Activated gamma-delta T cell (primary cell): Measurements from ENCODE around the gene TNFRSF1A.
A peak's percentile ranks its signal among the peaks of the same experiment; 100 is the strongest.

Source experiments
- DNase-seq: peaks from one replicate; lab custom pipeline; 2025; lab: John Stamatoyannopoulos, UW

The TNFRSF1A gene

DNA sequence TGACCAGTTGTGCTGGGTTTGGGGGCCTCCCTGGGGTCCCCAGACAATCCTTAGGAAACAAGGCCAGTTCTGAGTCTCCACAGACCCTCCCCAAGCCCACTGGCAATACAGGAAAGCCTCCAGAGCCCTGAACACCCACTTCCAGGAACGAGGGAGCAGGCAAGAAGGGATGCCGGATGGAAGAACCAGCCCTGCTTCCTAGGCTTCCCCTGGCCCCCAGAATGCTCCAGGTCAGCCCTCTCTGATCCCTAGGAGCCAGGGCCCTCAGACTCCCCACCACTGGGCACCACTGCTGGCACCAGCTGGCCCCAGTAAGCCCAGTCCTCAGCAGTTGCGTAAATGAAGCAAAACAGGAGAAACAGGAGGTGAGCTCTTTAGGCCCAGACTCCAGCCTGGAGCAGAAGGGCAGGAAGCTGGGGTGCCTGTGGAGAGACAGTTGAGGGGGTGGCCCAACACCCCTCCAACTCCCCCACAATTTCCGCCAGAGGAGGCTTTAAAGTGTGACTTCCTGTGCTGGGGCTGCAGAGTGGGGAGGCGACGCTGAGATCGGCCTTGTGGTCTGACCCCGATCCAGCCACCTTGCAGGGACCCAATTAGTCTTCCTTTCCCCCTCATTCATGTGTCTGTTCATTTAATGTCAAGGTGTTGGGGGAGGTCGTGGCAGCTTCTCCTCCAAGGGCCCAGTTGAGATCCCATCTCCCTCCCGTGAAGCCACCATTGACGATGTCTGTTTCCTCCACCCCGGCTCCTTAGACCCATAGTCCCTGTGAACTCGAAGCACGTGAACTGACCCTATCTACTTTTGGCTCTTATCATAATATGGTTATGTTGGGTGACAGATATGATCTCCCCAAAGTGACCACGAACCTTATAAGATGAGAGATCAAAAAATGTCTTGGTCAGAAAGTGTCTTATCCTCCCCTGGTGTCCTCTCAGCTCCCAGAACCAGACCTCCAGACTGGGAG is 4.7 kb downstream of the TNFRSF1A start:
- DNase-seq = peak; percentile 50

DNA sequence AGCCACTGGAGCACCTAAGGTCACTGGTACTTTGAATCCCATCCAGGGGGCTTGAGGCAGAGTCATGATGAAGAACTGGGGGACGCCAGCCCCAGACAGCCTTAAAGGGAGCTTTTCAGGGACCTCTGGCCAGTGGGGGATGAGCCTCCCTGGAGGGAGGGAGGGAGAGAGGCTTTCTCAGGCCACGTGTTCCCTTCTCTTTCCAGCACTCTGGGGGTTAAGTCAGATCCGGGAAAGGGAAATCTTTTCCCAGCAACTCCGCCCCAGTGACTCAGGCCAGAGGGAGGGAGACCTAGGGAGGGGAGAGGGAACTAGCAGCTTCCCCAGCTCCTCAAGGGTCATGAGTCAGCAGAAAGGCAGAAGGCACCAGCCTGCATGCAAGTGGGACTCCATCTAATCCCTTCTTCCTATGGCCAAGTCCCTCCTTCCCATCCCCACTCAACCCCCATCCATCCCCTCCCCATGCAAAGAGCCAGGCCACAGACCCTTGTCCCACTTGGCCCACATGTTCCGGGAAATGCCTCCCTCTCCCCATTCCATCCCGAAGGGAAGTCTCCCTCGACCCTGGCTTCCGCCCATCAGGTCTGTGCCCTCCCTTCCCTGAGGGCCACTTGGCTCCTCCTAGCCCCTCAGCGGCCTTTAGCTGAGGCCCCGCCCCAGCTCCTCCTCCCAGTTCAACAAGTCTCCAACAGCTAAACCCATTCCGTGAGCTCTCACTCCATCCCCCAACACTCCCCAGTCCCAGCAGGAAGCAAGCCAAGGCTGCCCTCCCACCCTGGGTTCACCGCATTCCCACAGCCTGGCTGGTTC is 5.6 kb downstream of the TNFRSF1A start:
- DNase-seq = peak; percentile 24

DNA sequence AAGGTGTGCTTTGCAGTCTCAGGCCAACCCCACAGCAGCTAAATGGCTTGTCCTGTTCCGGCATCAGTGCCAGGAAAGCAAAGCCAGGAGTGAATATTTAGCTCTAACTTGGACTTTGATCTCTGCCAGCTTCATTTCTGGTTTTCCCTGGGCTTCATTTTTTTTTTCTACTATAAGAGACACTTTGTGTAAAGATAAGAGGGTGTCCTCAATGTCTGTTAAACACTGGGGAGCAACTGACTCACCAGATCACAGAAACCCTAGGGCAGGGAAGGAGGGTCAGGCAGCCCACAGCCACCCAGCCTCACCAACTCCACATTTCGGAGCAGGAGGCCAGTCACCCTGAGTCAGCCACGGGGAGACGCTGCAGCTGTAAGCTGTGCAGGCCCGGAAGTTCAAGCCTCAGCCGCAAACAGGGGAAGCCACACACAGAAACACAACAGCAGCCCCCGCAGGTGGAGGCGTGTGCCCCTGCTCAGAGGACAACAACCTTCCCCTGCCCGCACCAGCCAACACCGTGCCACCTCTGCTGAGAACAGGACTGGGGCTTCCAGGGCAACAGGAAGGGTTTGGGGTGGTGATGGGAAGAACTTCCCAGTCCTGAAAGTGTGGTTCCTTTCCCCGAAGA is 6.3 kb downstream of the TNFRSF1A start:
- DNase-seq = peak; percentile 61

DNA sequence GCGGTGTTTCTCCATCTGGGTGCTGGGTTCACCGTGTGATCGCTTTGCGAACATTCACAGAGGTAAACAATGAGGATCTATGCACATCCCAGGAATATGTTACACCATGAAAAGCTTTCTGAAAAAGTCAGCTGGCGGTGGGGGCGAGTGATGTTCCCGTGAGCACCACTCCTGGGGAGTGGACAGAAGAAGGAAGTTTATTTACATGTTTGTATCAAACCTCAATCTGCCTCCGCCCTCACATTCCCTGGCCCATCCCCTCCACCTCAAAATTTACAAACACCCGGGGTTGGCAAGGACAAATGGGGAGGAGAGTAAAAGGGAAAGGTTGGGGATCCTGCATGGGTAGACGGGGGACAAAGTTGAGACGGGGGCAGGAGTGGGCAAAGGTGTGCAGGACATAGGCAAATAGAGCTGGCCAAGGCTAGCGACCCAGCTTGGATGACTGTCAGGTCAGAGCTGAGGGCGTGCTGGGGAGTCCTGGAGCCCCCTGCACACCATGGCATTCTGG is 6.9 kb downstream of the TNFRSF1A start:
- DNase-seq = no peak

DNA sequence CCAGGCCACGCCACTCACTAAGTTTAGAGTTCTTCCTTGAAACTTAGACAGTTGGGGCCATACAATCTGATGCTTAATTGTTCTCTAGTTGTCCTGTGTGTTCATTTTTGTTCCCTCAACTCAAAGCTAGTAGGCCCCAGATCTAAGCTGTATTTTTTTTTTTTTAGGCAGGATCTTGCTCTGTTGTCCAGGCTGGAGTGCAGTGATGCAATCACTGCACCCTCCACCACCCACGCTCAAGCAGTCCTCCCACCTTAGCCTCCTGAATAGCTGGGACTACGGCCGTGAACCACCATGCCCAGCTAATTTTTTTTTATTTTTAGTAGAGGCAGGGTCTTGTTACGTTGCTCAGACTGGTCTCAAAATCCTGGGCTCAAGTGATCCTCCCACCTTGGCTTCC is 7.5 kb downstream of the TNFRSF1A start:
- no peak for DNase-seq

DNA sequence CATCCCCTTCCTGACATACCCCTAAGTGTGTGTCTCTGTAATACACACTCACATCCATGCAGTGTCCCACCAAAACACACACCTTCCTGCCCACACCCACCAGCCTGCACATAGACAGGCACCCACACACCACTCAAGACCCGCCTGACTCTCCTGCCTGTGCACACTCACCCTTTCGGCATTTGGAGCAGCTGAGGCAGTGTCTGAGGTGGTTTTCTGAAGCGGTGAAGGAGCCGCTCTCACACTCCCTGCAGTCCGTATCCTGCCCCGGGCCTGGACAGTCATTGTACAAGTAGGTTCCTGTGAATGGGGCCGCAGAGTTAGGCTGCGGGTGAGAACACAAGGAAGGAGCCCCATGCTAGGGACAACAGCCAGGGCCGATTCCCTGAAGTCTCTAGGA is 8.3 kb downstream of the TNFRSF1A start:
- no peak for DNase-seq

DNA sequence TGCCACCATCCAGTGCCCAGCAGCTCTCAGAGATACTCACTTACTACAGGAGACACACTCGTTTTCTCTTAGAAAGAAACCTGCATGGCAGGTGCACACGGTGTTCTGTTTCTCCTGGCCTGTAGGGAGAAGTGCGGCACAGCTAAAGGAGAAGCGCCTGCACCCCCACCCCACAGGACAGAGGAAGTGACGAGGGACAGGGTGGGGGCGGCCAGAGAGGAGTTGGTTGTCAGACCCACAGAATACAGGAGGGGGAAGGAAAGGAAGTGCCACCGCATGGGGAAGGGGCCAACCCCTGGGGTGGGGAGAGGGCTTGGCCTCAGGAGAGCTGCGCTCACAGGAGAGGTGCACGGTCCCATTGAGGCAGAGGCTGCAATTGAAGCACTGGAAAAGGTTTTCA is 8.8 kb downstream of the TNFRSF1A start:
- no peak for DNase-seq

DNA sequence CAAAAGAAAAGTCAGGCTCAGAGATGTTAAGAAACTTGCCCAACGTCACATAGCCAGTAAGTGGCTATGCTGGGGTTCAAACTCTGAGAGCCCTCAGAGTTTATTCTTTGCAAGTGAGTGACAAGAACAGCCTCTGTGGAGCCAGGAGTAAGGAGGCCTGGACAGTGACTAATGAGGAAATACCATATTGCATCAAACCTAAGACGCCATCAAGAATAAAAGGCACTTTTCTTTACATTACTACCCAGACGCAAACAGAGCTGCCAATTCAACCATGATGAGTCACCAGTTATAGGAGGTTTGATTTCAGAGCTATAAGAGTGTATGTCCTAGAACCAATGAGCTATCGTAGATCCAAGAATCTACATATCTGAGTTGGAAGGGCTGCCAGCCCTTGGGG is 9.4 kb downstream of the TNFRSF1A start:
- DNase-seq = no peak

DNA sequence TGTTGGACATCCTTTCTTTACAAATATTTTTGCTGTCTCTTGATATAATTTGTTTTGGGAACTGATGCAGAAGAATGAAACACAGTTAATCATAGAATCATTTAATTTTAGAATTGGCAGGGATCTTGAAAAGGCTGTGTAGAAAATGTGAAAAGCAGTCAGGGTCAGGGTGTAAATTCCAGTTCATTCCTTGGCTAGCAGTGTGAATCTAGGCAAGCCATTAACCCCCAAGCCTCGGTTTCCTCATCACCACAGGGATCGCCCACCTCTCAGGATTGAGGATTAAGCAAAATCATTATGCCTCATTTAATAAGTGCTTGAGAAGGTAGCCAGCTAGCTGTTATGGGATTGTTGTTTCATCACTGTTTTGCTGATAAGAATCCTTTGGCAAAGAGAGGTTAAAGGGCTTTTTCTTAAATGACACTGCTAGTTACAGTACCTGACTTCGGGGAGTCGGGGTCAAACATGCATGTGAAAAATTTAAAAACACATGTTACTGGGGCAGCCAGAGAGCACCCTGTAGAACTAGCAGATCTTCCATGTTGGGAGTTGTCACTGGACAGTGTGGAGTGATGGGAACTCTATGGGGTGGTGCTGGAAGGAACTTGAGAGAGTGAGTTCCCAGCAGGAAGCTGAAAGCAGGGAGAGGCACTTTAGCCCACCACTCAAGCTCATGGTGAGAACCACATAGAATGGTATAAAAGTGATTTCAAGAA is 10.7 kb downstream of the TNFRSF1A start:
- no peak for DNase-seq

DNA sequence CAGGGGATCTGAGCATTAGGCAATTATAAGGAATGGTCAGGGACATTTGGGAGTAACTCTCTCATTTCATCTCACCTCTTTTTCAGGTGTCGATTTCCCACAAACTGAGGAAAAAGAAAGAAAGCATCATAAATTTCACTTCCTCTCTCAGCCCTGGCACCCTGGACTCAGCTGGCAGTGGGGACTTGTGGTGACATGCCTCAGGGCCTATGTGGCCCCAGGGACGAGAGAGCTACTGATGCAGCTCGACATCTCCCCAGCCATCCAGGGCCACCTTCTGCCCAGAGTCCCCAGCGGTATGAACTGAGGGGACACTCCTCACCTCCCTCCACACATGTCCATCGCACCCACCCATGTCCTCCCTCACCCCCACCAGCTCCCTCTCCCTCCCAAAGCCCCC is 11.7 kb downstream of the TNFRSF1A start:
- DNase-seq = no peak

DNA sequence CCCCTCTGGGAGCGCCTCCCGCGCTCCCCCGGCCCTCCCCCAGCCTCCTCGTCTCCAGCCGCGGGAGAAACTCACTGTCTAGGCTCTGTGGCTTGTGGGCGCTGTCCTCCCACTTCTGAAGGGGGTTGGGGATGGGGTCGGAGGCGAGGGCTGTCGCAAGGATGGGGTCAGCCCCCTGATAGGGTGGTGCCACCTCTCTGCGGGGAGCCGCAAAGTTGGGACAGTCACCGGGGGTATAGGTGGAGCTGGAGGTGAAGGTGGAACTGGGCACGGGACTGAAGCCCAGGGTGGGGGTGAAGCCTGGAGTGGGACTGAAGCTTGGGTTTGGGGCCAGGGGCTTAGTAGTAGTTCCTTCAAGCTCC is 12.2 kb downstream of the TNFRSF1A start:
- no peak for DNase-seq

DNA sequence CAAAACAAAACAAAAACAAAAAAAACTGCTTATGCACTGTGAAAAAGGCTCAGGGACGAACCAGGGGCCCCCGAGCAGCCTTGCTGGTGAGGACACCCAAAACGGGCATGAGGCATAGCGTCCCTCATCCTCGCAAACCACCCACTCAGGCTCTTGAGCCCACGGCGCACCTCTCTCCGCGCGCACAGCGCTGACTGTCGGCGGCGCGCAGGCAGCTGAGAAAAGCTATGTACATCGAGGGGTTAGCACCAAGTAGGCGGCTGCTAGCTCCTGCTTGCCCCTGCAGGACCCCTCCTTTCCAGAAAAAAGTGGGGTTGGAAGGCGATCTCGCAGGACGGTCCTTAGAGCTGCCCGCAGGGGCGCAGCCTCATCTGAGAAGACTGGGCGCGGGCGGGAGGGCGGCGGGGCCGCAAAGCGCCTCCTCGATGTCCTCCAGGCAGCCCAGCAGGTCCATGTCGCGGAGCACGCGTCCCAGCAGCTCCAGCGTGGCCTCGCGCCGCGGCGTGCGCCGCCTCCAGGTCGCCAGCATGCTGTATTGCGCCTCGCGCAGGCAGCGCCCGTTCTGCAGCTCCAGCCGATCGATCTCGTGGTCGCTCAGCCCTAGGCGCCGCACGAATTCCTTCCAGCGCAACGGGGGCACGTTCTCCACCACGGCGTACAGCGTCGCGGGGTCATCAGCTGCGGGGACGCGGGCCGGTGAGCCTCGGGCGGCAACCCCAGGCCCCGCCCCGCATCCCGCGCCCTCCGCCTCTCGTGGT is 12.8 kb downstream of the TNFRSF1A start:
- DNase-seq = no peak

DNA sequence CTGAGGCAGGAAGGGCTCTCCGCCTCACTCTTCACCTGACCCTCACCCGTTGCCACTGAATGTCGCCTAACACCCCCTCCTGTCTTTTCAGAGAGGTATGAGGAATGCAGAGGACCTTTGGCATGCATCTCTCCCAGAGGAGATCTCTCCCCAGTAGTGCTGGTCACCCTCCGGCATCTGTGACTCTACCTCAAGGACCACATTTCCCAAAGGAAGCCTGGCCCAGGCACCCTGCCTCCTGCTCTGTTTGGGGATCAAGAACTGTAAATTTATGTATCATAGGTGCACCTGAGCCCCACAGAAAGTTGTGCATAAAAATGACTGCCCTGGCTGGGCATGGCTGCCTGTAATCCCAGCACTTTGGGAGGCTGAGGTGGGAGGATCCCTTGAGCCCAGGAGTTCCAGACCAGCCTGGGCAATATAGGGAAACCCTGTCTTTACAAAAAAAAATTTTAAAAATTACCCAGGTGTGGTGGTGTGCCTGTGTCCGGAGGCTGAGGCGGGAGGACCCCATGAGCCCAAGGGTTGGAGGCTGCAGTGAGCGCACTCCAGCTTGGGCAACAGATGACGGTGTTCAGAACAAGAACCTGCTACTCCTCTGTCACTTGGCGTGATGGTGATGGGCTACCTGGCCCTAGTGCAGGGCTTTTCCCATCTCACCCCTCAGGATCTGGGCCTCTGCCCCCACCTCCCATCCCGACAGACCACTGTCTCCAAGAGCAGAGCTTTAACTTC is 13.7 kb downstream of the TNFRSF1A start:
- DNase-seq = no peak

DNA sequence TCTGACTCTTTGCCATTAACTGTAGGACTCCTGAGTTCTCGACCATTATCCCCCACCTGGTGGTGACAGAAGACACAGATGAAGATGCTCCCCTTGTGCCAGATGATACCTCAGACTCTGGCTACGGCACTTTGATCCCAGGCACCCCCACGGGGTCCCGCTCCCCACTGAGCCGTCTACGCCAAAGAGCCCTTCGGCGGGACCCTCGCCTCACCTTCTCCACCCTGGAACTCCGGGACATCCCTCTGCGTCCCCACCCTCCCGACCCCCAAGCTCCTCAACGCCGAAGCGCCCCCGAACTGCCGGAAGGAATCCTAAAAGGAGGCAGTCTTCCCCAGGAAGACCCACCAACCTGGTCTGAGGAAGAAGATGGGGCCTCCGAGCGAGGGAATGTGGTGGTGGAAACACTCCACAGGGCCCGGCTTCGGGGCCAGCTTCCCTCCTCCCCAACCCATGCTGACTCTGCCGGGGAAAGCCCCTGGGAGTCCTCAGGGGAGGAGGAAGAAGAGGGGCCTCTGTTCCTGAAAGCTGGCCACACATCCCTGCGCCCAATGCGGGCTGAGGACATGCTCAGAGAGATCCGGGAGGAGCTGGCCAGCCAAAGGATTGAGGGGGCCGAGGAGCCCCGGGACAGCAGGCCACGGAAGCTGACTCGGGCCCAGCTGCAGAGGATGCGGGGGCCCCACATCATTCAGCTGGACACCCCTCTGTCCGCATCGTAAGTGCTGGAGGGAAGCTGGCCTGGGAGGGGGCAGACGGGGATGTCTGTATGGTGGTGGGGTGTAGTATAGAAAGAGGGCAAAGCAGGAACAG is 14.4 kb downstream of the TNFRSF1A start:
- no peak for DNase-seq

DNA sequence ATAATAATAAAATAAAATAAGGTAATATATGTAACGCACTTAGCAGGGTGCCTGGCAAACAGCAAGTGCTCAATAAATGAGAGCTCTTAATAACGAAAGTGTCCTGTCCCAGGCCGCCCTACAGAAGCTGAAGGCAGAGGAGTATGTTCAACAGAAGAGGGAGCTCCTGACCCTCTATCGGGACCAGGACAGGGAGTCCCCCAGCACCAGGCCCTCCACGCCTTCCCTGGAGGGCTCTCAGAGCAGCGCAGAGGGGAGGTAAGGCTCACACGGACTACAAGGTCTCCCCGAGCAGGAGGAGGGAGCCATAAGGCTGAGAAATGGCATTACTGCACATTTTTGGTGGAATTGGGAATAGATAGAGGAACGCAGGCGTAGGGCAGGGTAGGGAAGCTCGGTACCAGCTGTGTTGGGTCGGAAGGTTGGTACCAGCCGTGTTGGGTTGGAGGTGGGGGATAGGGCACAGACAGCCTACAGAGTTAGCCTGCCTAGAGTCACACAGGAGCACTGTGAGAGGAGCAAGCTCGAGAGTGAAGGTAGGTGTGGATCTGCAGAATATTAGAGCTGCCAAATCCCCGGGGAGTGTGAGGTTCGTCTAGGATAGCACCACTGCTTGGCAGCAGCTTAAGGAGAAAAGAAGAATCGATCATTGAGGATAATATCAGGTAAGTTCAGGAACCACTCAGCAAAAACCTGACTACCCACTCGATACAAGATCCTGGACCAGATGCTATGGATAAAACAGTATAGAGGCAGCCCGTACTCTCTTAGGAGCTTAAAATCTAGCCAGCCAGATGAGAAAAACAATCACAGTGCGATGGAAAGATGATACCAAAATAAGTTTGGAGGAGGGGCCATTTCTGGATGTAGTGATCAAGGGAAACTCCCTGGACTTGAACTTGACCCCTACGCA is 15.3 kb downstream of the TNFRSF1A start:
- no peak for DNase-seq

DNA sequence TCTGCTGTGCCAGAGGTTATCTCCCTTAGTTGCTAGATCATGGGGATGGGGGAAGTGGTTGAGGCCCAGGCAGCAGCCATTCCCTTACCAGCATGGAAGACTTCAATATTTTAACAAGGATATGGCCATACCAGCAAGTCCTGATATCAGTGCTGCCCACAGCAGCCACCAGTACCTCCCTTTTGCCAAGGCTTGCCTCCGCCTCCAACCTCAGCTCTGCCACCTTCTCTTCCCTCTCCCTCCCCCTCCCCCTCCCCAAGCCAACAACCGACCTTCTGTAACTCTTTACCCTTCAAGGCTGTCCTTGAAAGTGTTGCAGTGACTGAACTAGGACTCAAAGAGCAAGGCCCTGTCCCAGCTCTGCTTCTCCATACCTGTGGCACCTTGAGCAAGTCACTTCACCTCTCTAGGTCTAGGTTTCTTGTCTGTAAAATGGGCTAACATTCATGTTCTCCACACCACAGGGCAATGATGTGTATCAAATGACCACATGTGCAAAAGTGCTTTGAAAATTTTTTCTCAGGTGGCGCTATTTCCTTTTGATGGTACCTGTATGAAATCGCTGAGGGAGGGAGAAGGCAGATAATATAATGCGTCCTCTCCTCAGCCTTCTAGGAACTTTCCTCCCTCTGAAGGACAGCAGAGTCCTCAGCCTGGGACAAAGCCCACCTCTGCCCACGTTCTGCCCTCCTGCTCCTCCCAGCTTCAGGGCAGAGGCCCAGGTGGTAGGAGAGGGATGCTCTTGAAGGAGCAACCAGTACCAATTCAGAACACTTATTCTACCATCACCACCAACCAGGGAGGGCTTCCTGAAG is 16.7 kb downstream of the TNFRSF1A start:
- DNase-seq = no peak

DNA sequence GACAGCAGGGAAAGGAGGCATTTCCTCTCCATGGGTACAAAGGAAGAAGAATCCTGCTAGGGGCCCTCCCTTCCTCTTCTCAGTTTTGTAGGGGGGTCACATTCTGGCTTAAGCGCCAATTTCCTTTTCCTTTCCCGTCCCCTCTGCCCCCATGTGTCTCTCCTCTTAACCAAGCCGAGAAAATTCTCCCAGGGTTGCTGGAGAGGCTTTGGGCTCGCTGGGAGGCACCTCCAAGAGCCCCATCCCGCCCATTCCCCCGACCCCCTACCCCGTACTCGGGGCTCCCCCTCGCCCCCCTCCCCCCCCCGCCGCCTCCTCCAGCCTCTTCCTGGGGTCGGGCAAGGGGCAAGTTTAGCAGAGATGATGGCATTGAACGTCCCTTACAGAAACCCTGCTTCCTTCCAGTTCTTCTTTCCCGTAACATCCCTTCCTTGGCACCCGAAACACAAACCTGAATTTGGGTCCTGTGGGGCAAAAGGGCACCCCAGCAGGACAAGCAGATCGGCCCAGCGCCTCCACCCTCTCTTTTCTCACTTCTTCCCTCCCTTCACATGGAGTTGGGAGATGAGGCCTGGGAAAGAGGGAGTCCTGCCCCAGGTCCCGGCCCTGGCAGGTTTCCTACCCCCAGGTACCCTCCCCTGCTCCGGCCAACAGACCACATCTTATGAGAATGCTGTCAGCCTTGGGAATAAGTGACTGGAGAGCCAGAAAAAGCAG is 17.7 kb downstream of the TNFRSF1A start:
- no peak for DNase-seq
